ENCODE data around the gene HHAT.
A peak's percentile ranks its signal among the peaks of the same experiment; 100 is the strongest.

HHAT gene

DNA sequence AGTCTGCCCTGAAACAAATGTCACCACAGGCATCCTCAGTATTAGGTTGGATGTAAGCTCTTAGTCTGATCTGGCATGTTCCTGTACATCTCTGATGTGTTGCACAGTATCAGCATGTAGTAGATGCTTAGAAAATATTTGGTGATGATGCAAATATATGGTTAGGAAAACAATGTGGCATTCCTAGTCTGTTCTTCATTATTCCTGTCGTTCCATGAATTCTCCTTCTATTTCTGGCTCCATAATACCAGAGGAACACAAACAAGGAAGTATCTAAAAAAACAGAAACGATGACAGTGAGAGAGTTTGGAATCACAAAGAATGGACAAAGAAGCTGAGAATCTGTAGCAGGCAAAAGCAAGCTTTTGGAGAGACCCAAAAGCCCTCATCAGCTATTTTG lies 236.6 kb downstream of the HHAT start:
- DNase-seq, result no peak

DNA sequence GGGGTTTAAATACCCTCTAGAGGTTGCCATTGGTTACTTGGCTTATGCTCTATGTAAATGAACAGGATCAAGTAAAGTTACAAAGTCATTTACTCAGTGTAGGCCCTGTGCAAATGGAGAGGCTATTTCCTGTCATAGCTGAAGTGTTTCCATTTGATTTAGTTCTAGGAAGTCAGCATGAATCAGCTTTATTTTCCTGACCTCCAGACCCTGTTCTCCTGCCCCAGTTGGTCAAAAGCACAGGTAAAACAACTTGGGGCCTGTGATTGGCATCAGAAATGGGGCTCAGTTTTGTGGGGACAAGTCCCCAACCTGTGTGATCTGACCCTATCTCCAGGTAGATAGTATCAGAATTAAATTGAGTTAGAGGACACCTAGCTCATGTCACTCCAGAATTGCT lies 239.9 kb downstream of the HHAT start:
- DNase-seq, result no peak

DNA sequence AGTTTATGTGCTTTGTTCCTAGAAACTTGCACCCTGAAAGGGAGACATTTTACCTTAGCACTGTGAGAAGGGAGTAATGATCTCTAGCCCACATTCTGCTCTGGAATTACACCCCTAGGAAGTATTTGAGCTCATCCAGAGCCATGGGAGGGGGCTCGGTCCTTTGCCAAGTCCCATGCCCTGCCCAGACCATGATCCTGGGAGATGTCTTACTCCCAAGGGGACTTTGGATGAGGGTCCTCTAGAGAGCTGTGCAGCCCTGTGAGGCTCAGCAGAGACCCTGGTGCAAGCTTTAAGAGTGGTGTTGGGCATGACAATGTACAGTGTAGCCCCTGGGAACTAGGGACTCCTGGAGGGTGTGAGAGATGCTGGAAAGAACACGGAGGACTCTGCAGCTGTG lies 241.4 kb downstream of the HHAT start:
- DNase-seq, result no peak

DNA sequence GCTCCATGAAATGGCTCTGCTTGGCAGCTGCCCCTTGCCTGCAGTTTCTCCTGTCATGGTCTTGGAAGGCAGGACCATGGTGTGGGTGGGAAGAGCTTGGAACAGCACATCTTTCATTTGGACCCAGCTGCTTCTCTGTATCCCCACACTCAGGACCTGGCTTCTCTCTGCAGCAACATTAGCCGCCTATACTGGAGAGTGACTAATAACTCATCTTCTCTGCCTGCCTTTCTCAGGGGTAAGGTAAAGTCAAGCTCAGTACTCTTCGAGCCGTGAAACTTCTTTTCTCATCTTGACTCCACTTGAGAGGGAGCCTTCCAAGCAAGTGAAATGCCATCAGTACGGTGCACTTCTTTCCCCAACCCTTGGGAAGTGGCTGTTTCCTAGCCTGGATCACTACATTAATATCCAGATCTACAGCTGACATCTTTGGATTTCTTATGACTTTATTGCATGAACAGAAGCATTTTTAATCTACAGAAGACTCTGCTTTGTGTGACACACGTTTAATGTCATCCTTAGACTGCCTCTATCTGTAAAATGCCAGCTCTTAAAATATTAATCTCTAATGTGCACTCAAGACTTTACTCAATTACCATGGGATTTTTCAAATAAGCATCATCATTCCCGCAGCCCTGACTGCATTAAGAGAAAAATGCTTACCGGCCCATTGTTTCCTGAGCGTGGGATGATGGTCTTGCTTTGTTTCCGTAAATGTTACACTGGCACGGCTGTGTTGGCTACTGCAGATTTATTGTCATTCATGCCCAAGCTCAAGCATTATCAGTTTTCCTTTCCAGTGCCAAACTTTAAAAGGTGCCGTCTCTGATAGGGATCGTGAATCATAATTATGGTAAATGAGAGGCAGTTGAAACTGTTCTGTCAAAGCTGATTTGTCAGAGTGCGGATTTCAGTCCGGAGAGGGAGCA lies 242.9 kb downstream of the HHAT start:
- no peak for DNase-seq

DNA sequence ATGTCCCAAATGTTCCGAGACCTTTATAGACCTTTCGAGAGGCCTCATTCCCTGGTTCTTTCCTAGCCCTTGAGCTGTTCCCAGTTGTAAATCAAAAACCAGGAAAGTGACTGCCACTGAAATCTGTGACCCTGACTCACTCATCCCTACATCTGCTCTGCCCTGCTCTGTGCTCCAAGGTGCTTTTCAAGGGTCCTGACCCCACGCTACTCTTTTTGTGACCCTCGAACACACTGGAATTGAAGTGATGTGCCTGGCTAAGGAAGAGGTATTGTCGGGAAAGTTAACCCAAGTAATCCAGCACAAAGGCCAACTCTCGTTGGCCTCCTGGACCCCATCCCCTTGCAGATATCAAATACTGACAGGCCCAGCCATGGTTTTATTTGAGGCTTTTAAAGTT lies 244.4 kb downstream of the HHAT start:
- no peak for DNase-seq

DNA sequence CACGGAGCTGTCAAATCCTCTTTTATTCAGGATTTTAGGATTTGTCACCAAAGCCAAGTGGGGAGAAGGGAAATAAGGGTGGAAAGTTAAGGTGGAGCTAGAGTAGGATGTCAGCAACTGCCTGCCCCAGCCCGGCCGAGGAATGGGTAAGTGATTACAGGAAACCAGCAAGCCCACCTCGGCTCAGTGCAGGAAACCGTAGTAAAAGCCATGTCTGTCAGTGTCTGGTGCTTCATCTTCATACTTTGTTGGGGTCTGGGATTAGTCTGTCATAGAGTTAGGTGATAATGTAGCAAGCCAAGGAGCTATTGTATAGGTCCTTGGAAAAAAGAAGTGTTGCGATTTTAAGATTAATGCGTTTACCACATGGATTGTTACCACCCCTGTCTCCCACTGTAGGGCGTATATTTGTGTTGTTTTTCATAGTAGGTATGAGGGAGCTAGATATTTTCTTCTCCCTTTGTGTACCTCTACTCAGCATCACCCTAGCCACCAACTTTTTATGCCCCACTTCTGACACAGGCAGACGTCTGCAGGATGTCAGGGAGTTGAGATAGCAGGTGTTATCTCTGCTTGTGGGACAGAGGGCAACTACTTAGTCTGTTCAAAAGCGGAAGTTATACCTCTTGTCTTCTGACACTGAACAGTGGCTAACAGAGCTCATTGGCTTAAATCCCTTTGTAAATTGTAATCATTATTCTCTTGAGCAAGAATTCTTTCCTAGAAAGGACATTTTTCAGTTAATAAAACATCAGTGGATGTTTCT lies 253.7 kb downstream of the HHAT start:
- no peak for DNase-seq

DNA sequence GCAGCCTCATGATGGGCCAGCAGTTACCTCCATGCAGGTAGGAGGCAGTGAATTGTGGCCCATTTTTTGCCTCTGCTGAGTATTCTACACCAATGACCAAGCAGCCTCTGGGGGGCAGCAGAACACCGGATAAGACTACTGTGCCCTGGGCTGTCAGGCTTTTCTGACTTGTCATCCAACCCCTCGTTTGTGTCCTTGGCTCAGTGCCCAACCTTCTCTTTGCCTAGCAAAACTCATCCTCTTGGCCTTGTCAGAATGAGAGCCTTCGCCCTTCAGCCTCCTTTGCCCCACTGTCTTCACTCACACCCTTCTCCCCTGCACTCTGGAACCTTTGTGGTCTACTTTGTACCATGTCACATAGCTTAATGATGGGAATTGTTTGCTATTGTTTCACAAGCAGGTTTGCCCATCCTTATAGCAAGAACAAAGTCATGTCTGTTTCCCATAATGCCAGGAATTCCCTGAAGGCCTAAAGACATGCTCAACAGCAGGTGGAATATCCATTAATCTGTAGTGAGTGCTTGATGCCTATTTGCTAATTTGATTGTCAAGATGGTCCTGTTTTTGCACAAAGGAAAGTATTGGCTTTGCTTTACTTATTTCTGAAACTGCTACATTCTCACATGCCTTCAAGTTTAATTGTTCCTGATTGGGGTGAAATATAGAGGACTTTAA lies 255.9 kb downstream of the HHAT start:
- peak; percentile 62 for DNase-seq

DNA sequence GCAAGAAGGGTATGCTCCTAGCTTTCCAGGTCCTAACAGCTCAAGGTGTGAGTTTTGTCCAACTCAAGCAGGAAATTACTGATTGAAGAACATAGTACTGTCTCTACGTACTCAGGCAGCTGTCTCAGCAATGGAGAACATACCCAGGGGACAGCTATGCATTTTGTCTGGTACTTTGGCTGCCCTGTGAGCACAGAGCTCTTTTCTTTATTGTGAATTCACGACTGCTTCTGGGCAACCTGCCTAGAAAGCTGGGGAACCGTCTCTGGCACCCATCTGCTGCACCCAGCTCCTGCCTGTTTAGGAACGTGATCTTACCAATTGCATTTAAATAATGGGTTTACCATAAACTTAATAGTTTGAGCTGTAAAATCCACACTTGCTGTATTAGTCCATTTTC lies 258.1 kb downstream of the HHAT start:
- DNase-seq, result no peak

DNA sequence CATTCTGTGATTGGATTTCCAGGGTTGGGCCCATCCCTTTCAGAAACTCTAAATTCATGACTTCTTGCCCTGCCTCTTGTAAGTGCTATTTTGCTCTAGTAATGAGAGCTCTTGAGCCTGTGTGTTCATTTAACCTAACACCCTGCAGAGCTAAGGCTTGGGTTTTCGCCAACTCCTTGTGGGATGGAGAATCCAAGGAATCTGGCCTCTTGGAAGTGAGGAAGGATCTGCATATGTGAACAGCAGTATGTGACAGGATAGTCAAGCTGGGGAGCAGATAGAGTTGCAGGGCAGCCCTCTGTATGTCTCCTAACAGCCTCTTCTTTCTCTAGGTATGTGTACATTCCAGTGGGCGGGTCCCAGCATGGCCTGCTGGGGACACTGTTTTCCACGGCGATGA lies 258.9 kb downstream of the HHAT start:
- no peak for DNase-seq

DNA sequence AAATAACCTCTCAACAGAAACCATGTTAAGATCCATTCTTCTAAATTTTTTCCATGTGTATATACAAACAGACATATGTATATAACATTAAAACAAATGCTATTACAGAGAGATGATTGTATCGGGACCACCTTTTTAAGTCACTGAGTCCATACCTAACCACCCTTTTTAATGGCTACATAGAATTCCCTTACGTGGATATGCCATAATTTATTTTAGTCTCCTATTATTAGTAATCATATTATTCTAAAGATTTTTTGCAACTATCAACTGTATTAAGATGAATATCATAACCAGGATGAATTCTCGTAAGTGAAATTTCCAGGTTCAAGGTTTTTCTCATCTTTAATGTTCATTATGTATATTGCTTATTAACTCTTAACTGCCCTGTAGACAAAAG lies 259.7 kb downstream of the HHAT start:
- DNase-seq, result no peak

DNA sequence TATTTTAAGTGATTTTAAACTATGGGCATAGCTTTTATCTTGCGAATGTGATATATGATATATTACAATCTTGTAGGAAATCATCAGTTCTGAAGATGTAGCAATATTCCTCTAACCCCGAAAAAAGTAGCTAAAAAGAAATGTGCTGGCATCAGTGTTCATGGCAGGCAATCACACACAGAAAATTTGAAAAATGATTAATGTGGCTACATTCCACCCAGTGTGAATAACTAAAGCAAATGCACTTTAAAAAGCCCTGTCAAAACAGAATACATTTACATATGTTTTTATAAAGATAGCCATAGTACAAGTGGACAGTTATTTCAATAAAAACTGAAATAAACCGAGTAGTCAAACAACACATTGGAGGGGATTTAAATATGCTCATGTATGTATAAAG lies 260.2 kb downstream of the HHAT start:
- DNase-seq, result no peak

DNA sequence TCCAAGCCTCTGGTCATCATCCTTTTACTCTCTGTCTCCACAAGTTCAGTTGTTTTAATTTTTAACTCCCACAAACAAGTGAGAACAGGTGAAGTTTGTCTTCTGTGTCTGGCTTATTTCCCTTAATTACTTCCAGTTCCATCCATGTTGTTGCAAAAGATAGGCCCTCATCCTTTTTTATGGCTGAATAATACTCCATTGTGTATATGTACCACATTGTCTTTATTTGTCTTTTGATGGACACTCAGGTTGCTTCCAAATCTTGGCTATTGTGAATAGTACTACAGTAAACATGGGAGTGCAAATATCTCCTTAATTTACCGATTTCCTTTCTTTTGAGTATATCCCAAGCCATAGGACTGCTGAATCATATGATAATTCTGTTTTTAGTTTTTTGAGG lies 262.5 kb downstream of the HHAT start:
- no peak for DNase-seq

DNA sequence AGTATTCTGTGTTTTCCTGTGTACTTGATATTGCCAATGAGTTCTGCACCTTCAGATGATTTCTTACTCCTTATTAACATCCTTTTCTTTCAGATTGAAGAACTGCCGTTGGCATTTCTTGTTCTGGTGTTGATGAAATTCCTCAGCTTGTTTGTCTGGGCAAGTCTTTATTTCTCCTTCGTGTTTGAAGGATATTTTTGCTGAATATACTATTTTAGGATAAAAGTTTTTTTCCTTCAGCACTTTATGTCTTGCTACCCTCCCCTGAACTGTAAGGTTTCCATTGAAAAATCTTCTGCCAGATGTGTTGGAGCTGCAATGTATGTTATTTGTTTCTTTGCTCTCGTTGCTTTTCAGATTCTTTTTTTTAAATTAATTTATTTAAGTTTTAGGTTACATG lies 265.9 kb downstream of the HHAT start:
- no peak for DNase-seq

DNA sequence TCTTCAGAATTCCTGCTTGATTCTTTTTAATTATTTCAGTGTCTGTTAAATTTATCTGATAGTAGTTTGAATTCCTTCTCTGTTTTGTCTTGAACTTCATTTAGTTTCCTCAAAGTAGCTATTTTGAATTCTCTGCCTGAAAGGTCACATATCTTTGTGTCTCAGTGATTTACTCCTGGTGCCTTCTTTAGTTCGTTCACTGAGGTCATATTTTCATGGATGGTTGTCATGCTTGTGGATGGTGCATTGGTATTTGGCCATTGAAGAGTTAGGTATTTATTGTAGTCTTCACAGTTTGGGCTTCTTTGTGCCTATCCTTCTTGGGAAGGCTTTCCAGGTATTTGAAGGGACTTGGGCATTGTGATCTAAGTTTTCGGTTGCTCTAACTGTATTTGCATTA lies 267.9 kb downstream of the HHAT start:
- no peak for DNase-seq

DNA sequence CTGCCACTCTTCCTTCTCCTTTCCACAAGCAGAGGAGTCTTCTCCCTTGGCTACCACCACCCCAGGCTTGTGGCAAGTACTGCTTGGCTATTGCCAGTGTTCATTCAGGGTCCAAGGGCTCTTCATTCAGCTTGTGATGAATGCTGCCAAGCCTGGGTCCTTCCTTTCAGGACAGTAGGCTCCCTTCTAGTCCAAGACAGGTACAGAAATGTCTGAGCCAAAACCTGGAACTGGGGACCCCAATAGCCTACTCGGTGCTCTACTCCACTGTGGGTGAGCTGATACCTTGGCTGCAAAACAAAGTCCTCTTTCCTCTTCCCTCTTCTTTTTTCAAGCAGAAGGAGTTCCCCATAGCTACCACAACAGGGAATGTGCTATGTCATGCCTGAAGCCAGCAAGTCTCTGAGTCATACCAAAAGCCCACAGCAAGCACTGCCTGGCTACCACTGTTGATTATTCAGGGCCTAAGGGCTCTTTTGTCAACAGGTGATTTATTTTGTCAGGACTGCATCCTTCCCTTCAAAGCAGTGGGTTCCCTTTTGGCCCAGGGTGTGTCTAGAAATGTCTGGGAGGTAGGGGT lies 268.9 kb downstream of the HHAT start:
- DNase-seq, result no peak

DNA sequence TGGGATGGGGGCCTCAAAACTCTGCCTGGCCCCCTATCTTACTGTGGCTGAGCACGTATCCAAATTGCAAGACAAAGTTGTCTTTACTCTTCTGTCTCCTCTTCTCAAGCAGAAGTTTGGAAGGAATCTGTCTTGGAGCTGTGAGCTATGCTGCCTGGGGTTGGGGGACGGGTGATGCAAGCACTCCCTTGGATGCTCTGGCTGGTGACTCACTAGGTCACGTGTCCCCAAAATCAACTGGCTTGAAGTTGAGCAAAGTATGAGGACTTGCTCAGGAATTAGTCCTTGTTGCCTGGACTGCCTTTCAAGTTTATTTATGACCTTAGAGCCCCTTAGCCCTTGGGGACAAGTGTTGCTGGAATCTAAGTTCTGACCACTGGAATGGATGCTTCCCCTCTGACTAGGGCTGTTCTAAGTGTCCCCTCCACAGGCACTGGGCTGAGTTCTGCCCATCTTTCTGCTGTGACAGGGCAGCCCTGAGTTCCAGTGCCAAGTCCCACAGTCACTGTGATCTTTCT lies 269.5 kb downstream of the HHAT start:
- no peak for DNase-seq

DNA sequence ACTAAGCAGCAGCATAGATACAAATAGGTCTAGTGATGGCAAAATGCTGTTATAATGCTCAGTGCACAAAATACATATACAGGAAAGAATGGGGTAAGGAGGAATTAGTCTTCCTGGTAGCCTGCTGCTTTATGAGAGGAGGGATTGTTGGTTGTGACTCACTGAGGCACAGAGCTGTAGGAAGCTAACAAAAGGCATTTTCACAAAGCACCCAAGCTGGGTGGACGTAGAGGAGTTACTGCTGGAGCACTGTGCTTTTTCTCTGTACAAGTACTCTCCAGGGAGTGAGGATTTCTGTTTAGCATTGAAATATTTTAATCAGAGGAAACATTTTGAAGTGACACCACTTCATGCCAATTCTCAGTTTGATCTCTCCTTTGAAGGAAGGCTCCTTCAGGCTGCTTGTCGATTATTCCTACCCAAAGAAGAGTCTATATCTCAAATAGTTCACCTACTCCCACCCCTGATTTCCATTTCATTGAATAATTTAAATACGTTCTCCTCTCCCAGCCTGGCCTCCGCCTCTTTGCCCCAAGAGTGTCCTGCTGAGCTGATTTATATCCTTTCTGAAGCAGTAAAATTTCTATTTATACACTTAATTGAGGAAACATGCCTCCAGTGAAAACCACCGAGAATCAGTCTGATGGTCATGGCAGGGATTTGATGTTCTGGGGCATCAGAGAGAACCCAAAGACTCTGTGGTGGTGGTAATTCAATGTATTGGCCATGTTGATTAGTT lies 271.9 kb downstream of the HHAT start:
- DNase-seq, result no peak

DNA sequence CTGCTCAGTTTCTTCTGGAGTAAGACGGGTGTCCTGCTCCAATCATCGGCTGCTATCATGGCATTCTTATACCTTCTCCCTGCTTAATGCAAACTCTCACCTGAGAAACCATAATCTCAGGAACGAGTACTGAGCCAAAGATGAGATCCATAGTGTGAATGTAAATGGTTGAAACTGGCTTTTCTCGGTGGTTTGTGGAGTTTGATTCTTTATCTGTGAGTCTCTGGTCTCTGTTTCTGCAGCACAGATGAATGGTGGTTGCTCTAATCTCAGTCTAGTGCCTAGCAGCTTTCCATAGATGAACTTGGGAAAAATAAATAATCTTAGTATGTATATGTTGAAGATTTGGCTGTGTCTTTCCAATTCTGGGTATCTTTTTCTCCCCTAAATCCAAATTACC lies 274.4 kb downstream of the HHAT start:
- DNase-seq, result no peak

DNA sequence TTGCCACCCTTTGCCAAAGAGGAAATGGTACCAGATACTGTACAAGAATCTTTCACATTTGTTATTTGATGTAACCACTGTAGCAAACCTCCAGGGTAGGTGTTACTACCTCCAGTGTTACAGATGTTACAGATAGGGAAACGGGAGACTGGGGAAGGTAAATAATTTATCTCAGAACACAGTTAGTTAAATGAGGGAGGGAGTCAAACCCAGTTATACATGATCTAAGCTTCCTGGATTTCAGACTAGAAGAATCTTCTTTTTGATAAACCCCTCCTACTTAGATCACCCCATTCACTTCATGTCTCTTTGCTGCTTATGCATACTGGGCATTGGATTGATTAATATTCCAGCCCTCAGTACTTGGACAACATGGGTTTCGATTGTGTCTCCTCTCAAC lies 276.4 kb downstream of the HHAT start:
- DNase-seq, result no peak

DNA sequence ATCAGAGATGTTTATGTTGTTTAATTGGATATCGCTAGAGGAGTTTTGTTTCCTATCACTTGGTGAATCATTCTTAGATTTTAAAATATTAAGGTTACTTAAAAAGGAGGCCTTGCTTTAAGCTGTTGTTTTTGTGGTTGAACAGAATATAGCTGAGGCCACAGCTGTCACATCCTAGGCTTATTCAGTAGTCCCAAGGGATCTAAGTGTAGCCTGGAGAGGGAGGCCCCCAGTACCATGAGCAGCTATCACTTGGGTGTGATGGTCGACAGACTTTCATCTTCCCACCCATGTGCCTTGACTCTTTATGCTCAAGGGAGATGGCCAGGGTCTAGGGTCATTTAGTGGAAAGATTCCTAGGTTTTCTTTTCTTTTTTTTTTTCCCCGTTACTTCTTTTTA lies 278.7 kb downstream of the HHAT start:
- DNase-seq, result no peak

DNA sequence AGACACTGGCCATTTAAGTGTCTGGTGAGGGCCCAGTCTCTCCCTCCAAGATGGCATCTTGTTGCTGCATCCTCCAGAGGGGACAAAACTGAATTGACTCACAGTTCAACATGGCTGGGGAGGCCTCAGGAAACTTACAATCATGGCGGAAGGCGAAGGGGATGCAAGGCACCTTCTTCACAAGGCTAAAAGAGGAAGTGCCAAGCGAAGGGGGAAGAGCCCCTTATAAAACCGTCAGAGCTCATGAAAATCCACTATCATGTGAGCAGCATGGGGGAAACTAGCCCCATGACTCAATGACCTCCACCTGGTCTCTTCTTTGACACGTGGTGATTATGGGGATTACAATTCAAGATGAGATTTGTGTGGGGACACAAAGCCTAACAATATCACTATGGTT lies 280.1 kb downstream of the HHAT start:
- no peak for DNase-seq

DNA sequence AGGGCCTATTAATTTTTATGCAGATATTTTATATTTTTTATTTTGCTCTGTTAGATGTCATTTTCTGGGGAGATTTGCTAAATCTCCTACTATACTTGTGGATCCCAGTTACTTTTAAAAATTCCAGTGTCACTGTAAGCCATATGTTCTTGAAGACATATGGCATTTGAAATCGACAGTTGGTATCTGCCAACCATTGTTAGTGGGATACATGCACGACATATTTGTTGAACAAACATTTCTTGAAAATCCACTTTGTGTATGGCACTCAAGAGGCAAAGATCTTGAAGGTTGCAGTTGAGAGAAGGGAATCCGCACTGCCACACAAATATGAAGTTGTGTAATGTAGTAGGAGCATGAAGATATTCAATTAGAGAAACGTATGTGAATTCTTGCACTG lies 287.7 kb downstream of the HHAT start:
- DNase-seq, result no peak
